GM18858 (cell line): ENCODE measurements around the gene TNFRSF9.
"Not testable (repeated sequence)": the region's sequence is repeated elsewhere in the genome, so short reads cannot be mapped to it uniquely, and the experiment has no call there.

Experiments used
- ATAC-seq: cut with Tn5 transposase; IDR thresholded peaks from one replicate; pipeline ENCODE4 v1.9.1; 2021; ENCODE audit not compliant: unreplicated experiment

Gene TNFRSF9

GRCh38 chr1:7961216-7962013 is 20.8 kb upstream of the TNFRSF9 start, which contains the start of gene PARK7:
Gene PARK7, plus strand, starts transcription at chr1:7961711. Its CDS starts 1,075 bp downstream, at chr1:7962786.
- ATAC-seq = peak; percentile 83

GRCh38 chr1:7960867-7961215 is 20.2 kb upstream of the TNFRSF9 start:
- ATAC-seq = no peak

- ATAC-seq = no peak
These were observed 19.5 kb upstream of the TNFRSF9 start for GRCh38 chr1:7960165-7960564.

GRCh38 chr1:7956218-7957032 is 15.8 kb upstream of the TNFRSF9 start:
- no peak for ATAC-seq

- ATAC-seq = no peak
These were observed 14.0 kb upstream of the TNFRSF9 start for GRCh38 chr1:7954683-7955082.

- peak; percentile 80 for ATAC-seq
These were observed 13.4 kb upstream of the TNFRSF9 start for GRCh38 chr1:7953850-7954609.

GRCh38 chr1:7952791-7953190 is 12.2 kb upstream of the TNFRSF9 start:
- not testable (repeated sequence) for ATAC-seq

- ATAC-seq = no peak
These were observed 8.3 kb upstream of the TNFRSF9 start for GRCh38 chr1:7948960-7949359.

GRCh38 chr1:7943251-7943650 is 2.6 kb upstream of the TNFRSF9 start:
- ATAC-seq = no peak

GRCh38 chr1:7942214-7942921 is 1.7 kb upstream of the TNFRSF9 start:
- ATAC-seq = no peak

- ATAC-seq = no peak
These were observed 776 bp upstream of the TNFRSF9 start for GRCh38 chr1:7941437-7941793.

- ATAC-seq = no peak
These were observed 605 bp downstream of the TNFRSF9 start for GRCh38 chr1:7940034-7940433.

- ATAC-seq = no peak
These were observed 2.6 kb downstream of the TNFRSF9 start for GRCh38 chr1:7938070-7938469.

- no peak for ATAC-seq
These were observed 8.0 kb downstream of the TNFRSF9 start for GRCh38 chr1:7932524-7933138.

GRCh38 chr1:7931446-7931812 is 9.2 kb downstream of the TNFRSF9 start:
- ATAC-seq = no peak

GRCh38 chr1:7930645-7931445 is 9.8 kb downstream of the TNFRSF9 start:
- no peak for ATAC-seq

GRCh38 chr1:7929637-7930036 is 11.0 kb downstream of the TNFRSF9 start:
- ATAC-seq = no peak

GRCh38 chr1:7928247-7928646 is 12.4 kb downstream of the TNFRSF9 start:
- ATAC-seq = no peak

GRCh38 chr1:7927061-7927460 is 13.6 kb downstream of the TNFRSF9 start:
- not testable (repeated sequence) for ATAC-seq

- ATAC-seq = no peak
These were observed 18.3 kb downstream of the TNFRSF9 start for GRCh38 chr1:7922301-7922700.
